HCT116 (cell line): ENCODE data around the gene BMP5. TPM values are rescaled to one million over a fixed set of nuclear protein-coding genes. Genes with fewer than 3 reads are reported as not detected.

Source experiments
- ATAC-seq: fragments of 200-7000 bp; cut with Tn5 transposase; 2 replicates; pipeline ENCODE4 v1.9.1; 2020; ENCODE audit warnings: mild to moderate bottlenecking, moderate library complexity
- BruUV-seq: library from RNA; stranded (reverse); fragments of 400-500 nt; replicated peaks from 2 replicates; lab custom pipeline; 2021; lab: Mats Ljungman, UMichigan
- CTCF ChIA-PET: fragments of 300-600 bp; sonication (Branson Sonifier 250); formaldehyde crosslinking; loops from one replicate; lab custom pipeline; 2021; ENCODE audit warnings: antibody characterized with exemption; lab: Charles Lee
- POLR2A ChIA-PET: fragments of 300-600, 350-600 bp; sonication (Branson Sonifier 250); formaldehyde crosslinking; loops from one replicate; lab custom pipeline; 2021; ENCODE audit warnings: antibody characterized with exemption; lab: Charles Lee
- RAD21 ChIA-PET, 2 experiments: fragments of 300-600 bp; sonication (Branson Sonifier 250); formaldehyde crosslinking; loops; one replicate each; lab custom pipeline; 2023; ENCODE audit warnings: low total read pairs in 2 of 2; ENCODE audit not compliant: uncharacterized antibody in 2 of 2, unreplicated experiment in 2 of 2, low non-redundant PET in 1 of 2; lab: Charles Lee
- DNase-seq: peaks from one replicate; pipeline ENCODE4 v3.0.0-alpha.2; 2010; ENCODE audit warnings: low read depth, low spot score
- H2AFZ ChIP-seq: fragments of 200-600 bp; shearing (Covaris generic), sonication (generic); 2 replicates; pipeline ENCODE4 v1.6.1; 2017; ENCODE audit warnings: low read depth, mixed run types, mixed read lengths, antibody characterized with exemption, low read length; ENCODE audit not compliant: poor library complexity, severe bottlenecking
- H3K27ac ChIP-seq: 2 replicates; pipeline ENCODE4 v1.5.1; 2012; ENCODE audit warnings: low read depth, low read length
- H3K27me3 ChIP-seq: fragments of 200-600 bp; sonication (generic); 2 replicates; pipeline ENCODE4 v1.6.1; 2016; ENCODE audit warnings: mixed run types, low read length, mixed read lengths; ENCODE audit not compliant: insufficient read depth
- H3K36me3 ChIP-seq, 2 experiments: fragments of 200-500 bp in 1 of 2; fragments of 200-600 bp in 1 of 2; sonication (Bioruptor generic) in 1 of 2; sonication (generic) in 1 of 2; 2 replicates each; pipeline versions ENCODE4 v1.5.1 to v1.6.1; 2014 to 2016; ENCODE audit warnings: low read length in 2 of 2, inconsistent platforms in 1 of 2, mixed read lengths in 1 of 2, mixed run types in 1 of 2; ENCODE audit not compliant: insufficient read depth in 2 of 2, control insufficient read depth in 1 of 2
- H3K4me1 ChIP-seq, 2 experiments: fragments of 200-600 bp in 1 of 2; sonication (generic) in 1 of 2; 2 replicates each; pipeline versions ENCODE4 v1.5.1 to v1.6.1; 2012 to 2017; ENCODE audit warnings: low read length in 2 of 2, inconsistent platforms in 1 of 2, mild to moderate bottlenecking in 1 of 2, mixed read lengths in 1 of 2, mixed run types in 1 of 2, moderate library complexity in 1 of 2; ENCODE audit not compliant: insufficient read depth in 2 of 2, control insufficient read depth in 1 of 2
- H3K4me2 ChIP-seq: fragments of 200-600 bp; sonication (generic); 2 replicates; pipeline ENCODE4 v1.6.1; 2017; ENCODE audit warnings: mixed run types, low read length, mixed read lengths
- H3K4me3 ChIP-seq, 2 experiments: fragments of 200-600 bp in 1 of 2; sonication (generic) in 1 of 2; replicated peaks in 1 of 2; 2 replicates each; pipeline ENCODE4 v1.5.1; 2011 to 2016; ENCODE audit warnings: low read length in 2 of 2, control low read depth in 1 of 2, low read depth in 1 of 2, mild to moderate bottlenecking in 1 of 2, mixed read lengths in 1 of 2, mixed run types in 1 of 2
- H3K79me2 ChIP-seq: fragments of 200-600 bp; sonication (generic); 2 replicates; pipeline ENCODE4 v1.6.1; 2017; ENCODE audit warnings: mild to moderate bottlenecking, mixed run types, low read length, moderate library complexity, mixed read lengths; ENCODE audit not compliant: insufficient read depth
- H3K9ac ChIP-seq: fragments of 200-600 bp; sonication (generic); 2 replicates; pipeline ENCODE4 v1.6.1; 2016; ENCODE audit warnings: low read length, mixed read lengths
- H3K9me2 ChIP-seq: fragments of 200-600 bp; sonication (generic), shearing (Covaris generic); 2 replicates; pipeline ENCODE4 v1.6.1; 2017; ENCODE audit warnings: mixed run types, mild to moderate bottlenecking, moderate library complexity; ENCODE audit not compliant: insufficient read depth
- H3K9me3 ChIP-seq, 2 experiments: fragments of 200-500 bp in 1 of 2; fragments of 200-600 bp in 1 of 2; sonication (Bioruptor generic) in 1 of 2; sonication (generic) in 1 of 2; 2 replicates each; pipeline ENCODE4 v1.6.1; 2014 to 2017; ENCODE audit warnings: low read length in 2 of 2, mixed read lengths in 2 of 2, inconsistent platforms in 1 of 2, low read depth in 1 of 2, mild to moderate bottlenecking in 1 of 2, mixed run types in 1 of 2, moderate library complexity in 1 of 2; ENCODE audit not compliant: control insufficient read depth in 1 of 2, insufficient read depth in 1 of 2
- H4K20me1 ChIP-seq: fragments of 200-600 bp; sonication (generic), shearing (Covaris generic); 2 replicates; pipeline ENCODE4 v1.6.1; 2017; ENCODE audit warnings: mixed run types, mild to moderate bottlenecking, moderate library complexity; ENCODE audit not compliant: insufficient read depth
- ATF3 ChIP-seq: IDR thresholded peaks from 2 replicates; pipeline ENCODE4 v1.6.1; 2012
- EGR1 ChIP-seq: IDR thresholded peaks from 2 replicates; pipeline ENCODE4 v1.6.1; 2012; ENCODE audit warnings: low read depth
- FOSL1 ChIP-seq: IDR thresholded peaks from 2 replicates; pipeline ENCODE4 v1.6.1; 2012; ENCODE audit warnings: low read depth
- RAD21 ChIP-seq: IDR thresholded peaks from 2 replicates; pipeline ENCODE4 v1.6.1; 2012; ENCODE audit warnings: low read depth, mild to moderate bottlenecking
- SIN3A ChIP-seq: IDR thresholded peaks from 2 replicates; pipeline ENCODE4 v1.6.1; 2012; ENCODE audit warnings: low read depth
- TCF7L2 ChIP-seq: IDR thresholded peaks from 2 replicates; pipeline ENCODE4 v1.7.0; 2011; ENCODE audit warnings: borderline replicate concordance, inconsistent platforms; ENCODE audit not compliant: insufficient read depth, insufficient read length; ENCODE audit errors: extremely low read depth
- ZBTB33 ChIP-seq: IDR thresholded peaks from 2 replicates; pipeline ENCODE4 v1.6.1; 2011; ENCODE audit warnings: mild to moderate bottlenecking, low read length, moderate library complexity; ENCODE audit not compliant: insufficient replicate concordance; ENCODE audit errors: extremely low read depth
- ZNF274 ChIP-seq: fragments of 200-500 bp; sonication (Bioruptor generic); IDR thresholded peaks from 2 replicates; pipeline ENCODE4 v1.6.1; 2014; ENCODE audit warnings: mild to moderate bottlenecking, low read depth, low read length, inconsistent platforms
- intact Hi-C: fragments of 100-400 bp; cut with micrococcal nuclease; formaldehyde crosslinking; loops from 2 replicates; pipeline ENCODE4 v1.10.0; 2022
- total RNA-seq: library from RNA; stranded (reverse); gene quantifications from one replicate; pipeline ENCODE4 v1.2.1, GENCODE V29; 2021; ENCODE audit not compliant: unreplicated experiment

BMP5 gene
- total RNA-seq, 1 experiment from 2014 or later: not detected

- intact Hi-C loops: no loop called here
- Histone ChIP-seq H3K9me3 (no peaks in the 10 kb centered on the region; a peak in 1 of 4 replicates), H2AFZ (no peak overlapping the region), H3K4me1 (no peaks in the 10 kb centered on the region), H4K20me1 (no peaks in the 10 kb centered on the region), H3K27me3 (peaks cover 38% of the 10 kb centered on the region), H3K9ac (no peak overlapping the region), H3K9me2 (no peaks in the 10 kb centered on the region)
- ATAC-seq: no peak
- TF ChIP-seq ZBTB33 (no peak), FOSL1 (no peak), RAD21 (no peak), SIN3A (no peak), ZNF274 (no peak)
- TF ChIP-seq, all 23 proteins: peak for 0
- ChIA-PET POLR2A (no interaction called here), CTCF (no interaction called here), RAD21 (no interaction called here)
- DNase-seq: no peak
- BruUV-seq: no TSS peak
- Histone ChIP-seq H3K4me3 (no peak overlapping the region), H3K79me2 (no peaks in the 10 kb centered on the region), H3K36me3 (no peaks in the 10 kb centered on the region), H3K4me2 (no peak overlapping the region), H3K27ac (no peak overlapping the region)
Observed at GRCh38 chr6:55802259-55802658, 73.1 kb downstream of the BMP5 start.

- H3K79me2 ChIP-seq: no peaks in the 10 kb centered on the region
- no peak for ATAC-seq
- no peak overlapping the region for H2AFZ ChIP-seq
- no peaks in the 10 kb centered on the region for H3K4me1 ChIP-seq
- POLR2A ChIA-PET: no interaction called here
- H3K9ac ChIP-seq: no peak overlapping the region
- CTCF ChIA-PET: interaction anchor here (0.6 kb wide), 1 partner anchor 13 kb away, joined by 3 read pairs; no protein-coding TSS in a partner anchor
- no peak overlapping the region for H3K4me3 ChIP-seq
- H3K9me3 ChIP-seq: no peaks in the 10 kb centered on the region; a peak in 1 of 4 replicates
- H3K27me3 ChIP-seq: peaks cover 35% of the 10 kb centered on the region
- intact Hi-C loops: no loop called here
- no peaks in the 10 kb centered on the region for H3K9me2 ChIP-seq
- no peak for DNase-seq
- RAD21 ChIA-PET: no interaction called here
- no peaks in the 10 kb centered on the region for H3K36me3 ChIP-seq
- TF ChIP-seq RAD21 (no peak), ATF3 (no peak), TCF7L2 (no peak), EGR1 (no peak), SIN3A (no peak)
- TF ChIP-seq, all 23 proteins: peak for 0
- H3K27ac ChIP-seq: no peak overlapping the region
- no TSS peak for BruUV-seq
- no peak overlapping the region for H3K4me2 ChIP-seq
- H4K20me1 ChIP-seq: no peaks in the 10 kb centered on the region
Observed at GRCh38 chr6:55798571-55798970, 76.8 kb downstream of the BMP5 start.
